Heart left ventricle (tissue), 13 donors: ENCODE results near the gene ZNF79.

Experiments used
- POLR2A ChIP-seq, 2 donors: fragments of 450-650 bp; IDR thresholded peaks; one replicate each; pipeline ENCODE4 v1.6.1; 2017; ENCODE audit warnings: antibody characterized with exemption in 2 of 2, mild to moderate bottlenecking in 2 of 2, moderate library complexity in 2 of 2
- TF ChIP-seq, protein P1 (sequence below), 12 donors: fragments of 200-600 bp; sonication (generic) in 4 of 12; IDR thresholded peaks; one replicate each; pipeline versions ENCODE4 v1.5.0 to v1.8.0; 2018 to 2022; ENCODE audit warnings: antibody characterized with exemption in 12 of 12, mild to moderate bottlenecking in 5 of 12
- donor health status: ischemic (EF 13 %, LVEDD 7.1; RV severe dilation, severe dysfunction).
- donor health status: DM: no; HTN: yes; CAD: no.
- donor health status: DM: no; HTN: no; CAD: no.
- donor health status: ischemic (EF 25% LVEDD 6.9; RV normal size, moderate dysfunction).
- donor health status: ischemic (EF 25% LVEDD 5.7; RV mildly dilated, moderate dysfunction).
- donor health status: ischemic (EF 35%, LVEDD 5.7; RV mildly dilated, moderate dysfunction).
- donor health status: nonischemic (EF 11% LVEDD 7.7; RV severe dilation, severe dysfunction).
- donor health status: DM: yes; HTN: yes; CAD: no.
- donor health status: PGD.
- donor health status: ischemic (EF 29% LVEDD 5.4; RV normal size, mild dysfunction).
- donor health status: nonischemic (EF 23%, LVEDD 6.1; RV moderate dilation, normal function).

DNA sequence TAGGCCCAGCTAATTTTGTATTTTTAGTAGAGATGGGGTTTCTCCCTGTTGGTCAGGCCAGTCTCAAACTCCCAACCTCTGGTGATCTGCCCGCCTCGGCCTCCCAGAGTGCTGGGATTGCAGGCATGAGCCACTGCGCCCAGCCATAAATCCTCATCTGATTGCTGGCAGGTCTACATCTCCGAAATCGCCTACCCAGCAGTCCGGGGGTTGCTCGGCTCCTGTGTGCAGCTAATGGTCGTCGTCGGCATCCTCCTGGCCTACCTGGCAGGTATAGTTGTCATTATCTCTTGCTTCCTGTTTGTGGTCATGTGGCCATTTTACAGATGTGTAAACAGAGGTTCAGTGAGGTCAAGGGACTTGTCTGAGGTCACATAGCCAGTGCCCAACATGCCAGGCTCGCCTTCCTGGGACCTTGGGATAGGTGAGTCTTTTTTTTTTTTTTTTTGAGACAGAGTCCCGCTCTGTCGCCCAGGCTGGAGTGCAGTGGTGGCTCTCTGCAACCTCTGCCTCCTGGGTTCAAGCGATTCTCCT lies 24.4 kb upstream of the ZNF79 start:
- TF ChIP-seq POLR2A (IDR thresholded peaks at IDR 0.05), result no peak
- TF ChIP-seq, protein P1, sequence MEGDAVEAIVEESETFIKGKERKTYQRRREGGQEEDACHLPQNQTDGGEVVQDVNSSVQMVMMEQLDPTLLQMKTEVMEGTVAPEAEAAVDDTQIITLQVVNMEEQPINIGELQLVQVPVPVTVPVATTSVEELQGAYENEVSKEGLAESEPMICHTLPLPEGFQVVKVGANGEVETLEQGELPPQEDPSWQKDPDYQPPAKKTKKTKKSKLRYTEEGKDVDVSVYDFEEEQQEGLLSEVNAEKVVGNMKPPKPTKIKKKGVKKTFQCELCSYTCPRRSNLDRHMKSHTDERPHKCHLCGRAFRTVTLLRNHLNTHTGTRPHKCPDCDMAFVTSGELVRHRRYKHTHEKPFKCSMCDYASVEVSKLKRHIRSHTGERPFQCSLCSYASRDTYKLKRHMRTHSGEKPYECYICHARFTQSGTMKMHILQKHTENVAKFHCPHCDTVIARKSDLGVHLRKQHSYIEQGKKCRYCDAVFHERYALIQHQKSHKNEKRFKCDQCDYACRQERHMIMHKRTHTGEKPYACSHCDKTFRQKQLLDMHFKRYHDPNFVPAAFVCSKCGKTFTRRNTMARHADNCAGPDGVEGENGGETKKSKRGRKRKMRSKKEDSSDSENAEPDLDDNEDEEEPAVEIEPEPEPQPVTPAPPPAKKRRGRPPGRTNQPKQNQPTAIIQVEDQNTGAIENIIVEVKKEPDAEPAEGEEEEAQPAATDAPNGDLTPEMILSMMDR (IDR thresholded peaks at IDR 0.05), result no peak
